Activated CD4-positive, alpha-beta memory T cell treated with anti-CD3 and anti-CD28 coated beads, Interleukin-2, amount 10 ng/mL, durations not matched to agents 7 days and 5 days (primary cell): Measurements from ENCODE around the gene ISOC1. TPM values are rescaled to one million over a fixed set of nuclear protein-coding genes. Genes with fewer than 3 reads are reported as not detected.

Experiments used
- CTCF ChIA-PET: fragments of 350-600 bp; sonication (Branson Sonifier 250); formaldehyde crosslinking; loops from one replicate; lab custom pipeline; 2021; ENCODE audit warnings: antibody characterized with exemption, inconsistent platforms; lab: Charles Lee
- POLR2A ChIA-PET: fragments of 350-600 bp; sonication (Branson Sonifier 250); formaldehyde crosslinking; loops from one replicate; lab custom pipeline; 2021; ENCODE audit warnings: antibody characterized with exemption; lab: Charles Lee
- DNase-seq: peaks from one replicate; pipeline ENCODE4 v3.0.0-alpha.2; 2020
- H3K27ac Mint-ChIP-seq: one replicate; pipeline ENCODE4 v1.8.0; 2021; ENCODE audit warnings: mild to moderate bottlenecking, mixed read lengths
- H3K27me3 Mint-ChIP-seq: one replicate; pipeline ENCODE4 v1.8.0; 2021; ENCODE audit warnings: mixed read lengths
- H3K36me3 Mint-ChIP-seq: one replicate; pipeline ENCODE4 v1.8.0; 2021; ENCODE audit warnings: low read depth, mixed read lengths
- H3K4me1 Mint-ChIP-seq: one replicate; pipeline ENCODE4 v1.8.0; 2021; ENCODE audit warnings: mixed read lengths
- H3K4me3 Mint-ChIP-seq: one replicate; pipeline ENCODE4 v1.8.0; 2021; ENCODE audit warnings: mild to moderate bottlenecking, mixed read lengths
- H3K9me3 Mint-ChIP-seq: one replicate; pipeline ENCODE4 v1.8.0; 2021; ENCODE audit warnings: mixed read lengths
- total RNA-seq, 2 experiments: library from RNA; stranded (reverse); gene quantifications; one replicate each; pipeline ENCODE4 v1.2.3, GENCODE V29; 2021

Gene ISOC1
- total RNA-seq, 2 experiments from 2014 or later: 14.4 to 16.4 TPM

GRCh38 chr5:129074903-129075302, 19.6 kb upstream of the ISOC1 start:
- H3K9me3 Mint-ChIP-seq: no peaks in the 10 kb centered on the region
- peaks cover 2% of the 10 kb centered on the region for H3K27me3 Mint-ChIP-seq
- H3K27ac Mint-ChIP-seq: no peak overlapping the region
- ChIA-PET POLR2A (no interaction called here), CTCF (no interaction called here)
- no peaks in the 10 kb centered on the region for H3K36me3 Mint-ChIP-seq
- no peak for DNase-seq
- H3K4me1 Mint-ChIP-seq: no peaks in the 10 kb centered on the region
- H3K4me3 Mint-ChIP-seq: no peak overlapping the region

GRCh38 chr5:129077433-129078075, 17.0 kb upstream of the ISOC1 start:
- ChIA-PET POLR2A (no interaction called here), CTCF (no interaction called here)
- Mint-ChIP-seq H3K27me3 (peaks cover 2% of the 10 kb centered on the region), H3K27ac (no peak overlapping the region), H3K36me3 (no peaks in the 10 kb centered on the region), H3K4me1 (no peaks in the 10 kb centered on the region), H3K4me3 (no peak overlapping the region), H3K9me3 (no peaks in the 10 kb centered on the region)
- DNase-seq: no peak

- no peak for DNase-seq
- ChIA-PET POLR2A (no interaction called here), CTCF (no interaction called here)
- Mint-ChIP-seq H3K9me3 (no peaks in the 10 kb centered on the region), H3K4me3 (no peak overlapping the region), H3K36me3 (no peaks in the 10 kb centered on the region), H3K27ac (no peak overlapping the region), H3K27me3 (no peaks in the 10 kb centered on the region), H3K4me1 (no peaks in the 10 kb centered on the region)
Observed at GRCh38 chr5:129078247-129078646, 16.3 kb upstream of the ISOC1 start.

- Mint-ChIP-seq H3K4me1 (no peaks in the 10 kb centered on the region), H3K9me3 (no peaks in the 10 kb centered on the region), H3K4me3 (no peak overlapping the region), H3K27me3 (no peaks in the 10 kb centered on the region), H3K27ac (no peak overlapping the region), H3K36me3 (no peaks in the 10 kb centered on the region)
- DNase-seq: no peak
- POLR2A ChIA-PET: no interaction called here
- CTCF ChIA-PET: no interaction called here
Observed at GRCh38 chr5:129078660-129079059, 15.9 kb upstream of the ISOC1 start.

- Mint-ChIP-seq H3K4me1 (no peaks in the 10 kb centered on the region), H3K4me3 (no peak overlapping the region), H3K27ac (no peak overlapping the region), H3K36me3 (no peaks in the 10 kb centered on the region), H3K27me3 (no peaks in the 10 kb centered on the region), H3K9me3 (no peaks in the 10 kb centered on the region)
- CTCF ChIA-PET: no interaction called here
- no peak for DNase-seq
- POLR2A ChIA-PET: no interaction called here
Observed at GRCh38 chr5:129079496-129079895, 15.1 kb upstream of the ISOC1 start.

GRCh38 chr5:129080766-129081165, 13.8 kb upstream of the ISOC1 start:
- DNase-seq: no peak
- CTCF ChIA-PET: no interaction called here
- Mint-ChIP-seq H3K27ac (no peak overlapping the region), H3K9me3 (no peaks in the 10 kb centered on the region), H3K27me3 (peaks cover 3% of the 10 kb centered on the region), H3K4me1 (no peaks in the 10 kb centered on the region), H3K36me3 (no peaks in the 10 kb centered on the region), H3K4me3 (no peak overlapping the region)
- POLR2A ChIA-PET: no interaction called here

GRCh38 chr5:129082225-129083136, 12.1 kb upstream of the ISOC1 start:
- H3K4me1 Mint-ChIP-seq: no peaks in the 10 kb centered on the region
- DNase-seq: no peak
- H3K27me3 Mint-ChIP-seq: peaks cover 4% of the 10 kb centered on the region
- no peak overlapping the region for H3K27ac Mint-ChIP-seq
- ChIA-PET CTCF (interaction anchor here (0.6 kb wide), 1 partner anchor 11 kb away, joined by 4 read pairs; no protein-coding TSS in a partner anchor), POLR2A (no interaction called here)
- no peak overlapping the region for H3K4me3 Mint-ChIP-seq
- no peaks in the 10 kb centered on the region for H3K36me3 Mint-ChIP-seq
- no peaks in the 10 kb centered on the region for H3K9me3 Mint-ChIP-seq

GRCh38 chr5:129094924-129095899, 663 bp downstream of the ISOC1 start:
- Mint-ChIP-seq H3K4me3 (peak overlapping the region; percentile 81), H3K9me3 (no peaks in the 10 kb centered on the region), H3K4me1 (peaks cover 29% of the 10 kb centered on the region), H3K36me3 (no peaks in the 10 kb centered on the region), H3K27me3 (peaks cover 17% of the 10 kb centered on the region), H3K27ac (peak overlapping the region; percentile 63)
- peak; percentile 58 for DNase-seq
- ChIA-PET POLR2A (interaction anchor here (0.7 to 2.3 kb wide), 10 partner anchors 10 to 1311 kb away, joined by 3 to 34 read pairs (median 3); no protein-coding TSS in a partner anchor), CTCF (interaction anchor here (0.5 to 4.0 kb wide), 11 partner anchors 10 to 673 kb away, joined by 3 to 63 read pairs (median 3); no protein-coding TSS in a partner anchor)

- no peak for DNase-seq
- CTCF ChIA-PET: interaction anchor here (1.2 to 4.0 kb wide), 2 partner anchors 23 to 29 kb away, joined by 3 to 63 read pairs; no protein-coding TSS in a partner anchor
- POLR2A ChIA-PET: no interaction called here
- Mint-ChIP-seq H3K27ac (no peak overlapping the region), H3K4me3 (peak overlapping the region; percentile 21), H3K27me3 (peaks cover 12% of the 10 kb centered on the region), H3K4me1 (peaks cover 29% of the 10 kb centered on the region), H3K9me3 (no peaks in the 10 kb centered on the region), H3K36me3 (no peaks in the 10 kb centered on the region)
Observed at GRCh38 chr5:129096382-129096991, 1.9 kb downstream of the ISOC1 start.

- Mint-ChIP-seq H3K4me1 (peaks cover 29% of the 10 kb centered on the region), H3K27me3 (peaks cover 3% of the 10 kb centered on the region), H3K9me3 (no peaks in the 10 kb centered on the region), H3K36me3 (no peaks in the 10 kb centered on the region), H3K4me3 (no peak overlapping the region), H3K27ac (no peak overlapping the region)
- no peak for DNase-seq
- CTCF ChIA-PET: interaction anchor here (4.0 kb wide), 1 partner anchor 27 kb away, joined by 63 read pairs; no protein-coding TSS in a partner anchor
- POLR2A ChIA-PET: no interaction called here
Observed at GRCh38 chr5:129097498-129098296, 3.1 kb downstream of the ISOC1 start.

- H3K4me1 Mint-ChIP-seq: peaks cover 29% of the 10 kb centered on the region
- no peaks in the 10 kb centered on the region for H3K27me3 Mint-ChIP-seq
- H3K4me3 Mint-ChIP-seq: no peak overlapping the region
- POLR2A ChIA-PET: interaction anchor here (0.6 kb wide), 1 partner anchor 704 kb away, joined by 4 read pairs; no protein-coding TSS in a partner anchor
- no peaks in the 10 kb centered on the region for H3K9me3 Mint-ChIP-seq
- H3K27ac Mint-ChIP-seq: no peak overlapping the region
- CTCF ChIA-PET: no interaction called here
- no peak for DNase-seq
- H3K36me3 Mint-ChIP-seq: no peaks in the 10 kb centered on the region
Observed at GRCh38 chr5:129098488-129099183, 4.1 kb downstream of the ISOC1 start.
